ENCODE results near the gene SLC19A1.

SLC19A1 gene

GRCh38 chr21:45494851-45495680, 47.2 kb downstream of the SLC19A1 start:
- Histone ChIP-seq H3K4me1 (ENCODE audit: control insufficient read depth, insufficient read depth, low read length) (no peaks in the 10 kb centered on the region), H3K9ac (ENCODE audit: low read length) (no peak overlapping the region), H3K4me3 (ENCODE audit: low read length) (no peak overlapping the region), H3K36me3 (ENCODE audit: control insufficient read depth, insufficient read depth, low read length) (peaks cover 3% of the 10 kb centered on the region), H3K27ac (ENCODE audit: low read depth, low read length) (no peak overlapping the region), H3K27me3 (ENCODE audit: control insufficient read depth, insufficient read depth, low read length) (no peaks in the 10 kb centered on the region)

- Histone ChIP-seq H3K27ac (ENCODE audit: low read depth, low read length) (no peak overlapping the region), H3K36me3 (ENCODE audit: control insufficient read depth, insufficient read depth, low read length) (peaks cover 3% of the 10 kb centered on the region)
Observed at GRCh38 chr21:45494135-45494850, 47.9 kb downstream of the SLC19A1 start.

GRCh38 chr21:45493401-45494001, 48.7 kb downstream of the SLC19A1 start:
- H3K36me3 ChIP-seq (ENCODE audit: control insufficient read depth, insufficient read depth, low read length): peaks cover 3% of the 10 kb centered on the region
- no peaks in the 10 kb centered on the region for H3K27me3 ChIP-seq (ENCODE audit: control insufficient read depth, insufficient read depth, low read length)
- no peak overlapping the region for H3K9ac ChIP-seq (ENCODE audit: low read length)

More at GRCh38 chr21:45494135-45494850, 47.9 kb downstream of the SLC19A1 start:
- Histone ChIP-seq H3K4me1 (ENCODE audit: control insufficient read depth, insufficient read depth, low read length) (no peaks in the 10 kb centered on the region), H3K4me3 (ENCODE audit: low read length) (no peak overlapping the region), H3K27me3 (ENCODE audit: control insufficient read depth, insufficient read depth, low read length) (no peaks in the 10 kb centered on the region), H3K9ac (ENCODE audit: low read length) (no peak overlapping the region)

GRCh38 chr21:45492765-45493164, 49.5 kb downstream of the SLC19A1 start:
- peaks cover 3% of the 10 kb centered on the region for H3K36me3 ChIP-seq (ENCODE audit: control insufficient read depth, insufficient read depth, low read length)
- no peak overlapping the region for H3K27ac ChIP-seq (ENCODE audit: low read depth, low read length)
- H3K4me3 ChIP-seq (ENCODE audit: low read length): no peak overlapping the region
- no peaks in the 10 kb centered on the region for H3K27me3 ChIP-seq (ENCODE audit: control insufficient read depth, insufficient read depth, low read length)
- no peaks in the 10 kb centered on the region for H3K4me1 ChIP-seq (ENCODE audit: control insufficient read depth, insufficient read depth, low read length)
- H3K9ac ChIP-seq (ENCODE audit: low read length): no peak overlapping the region

More at GRCh38 chr21:45493401-45494001, 48.7 kb downstream of the SLC19A1 start:
- Histone ChIP-seq H3K4me1 (ENCODE audit: control insufficient read depth, insufficient read depth, low read length) (no peaks in the 10 kb centered on the region), H3K27ac (ENCODE audit: low read depth, low read length) (no peak overlapping the region), H3K4me3 (ENCODE audit: low read length) (no peak overlapping the region)

- Histone ChIP-seq H3K9ac (ENCODE audit: low read length) (no peak overlapping the region), H3K36me3 (ENCODE audit: control insufficient read depth, insufficient read depth, low read length) (peaks cover 3% of the 10 kb centered on the region), H3K4me1 (ENCODE audit: control insufficient read depth, insufficient read depth, low read length) (no peaks in the 10 kb centered on the region), H3K27ac (ENCODE audit: low read depth, low read length) (no peak overlapping the region), H3K4me3 (ENCODE audit: low read length) (no peak overlapping the region), H3K27me3 (ENCODE audit: control insufficient read depth, insufficient read depth, low read length) (no peaks in the 10 kb centered on the region)
Observed at GRCh38 chr21:45491623-45492022, 50.6 kb downstream of the SLC19A1 start.

GRCh38 chr21:45491056-45491455, 51.2 kb downstream of the SLC19A1 start:
- Histone ChIP-seq H3K4me1 (ENCODE audit: control insufficient read depth, insufficient read depth, low read length) (no peaks in the 10 kb centered on the region), H3K4me3 (ENCODE audit: low read length) (no peak overlapping the region), H3K9ac (ENCODE audit: low read length) (no peak overlapping the region), H3K36me3 (ENCODE audit: control insufficient read depth, insufficient read depth, low read length) (peaks cover 3% of the 10 kb centered on the region), H3K27ac (ENCODE audit: low read depth, low read length) (no peak overlapping the region), H3K27me3 (ENCODE audit: control insufficient read depth, insufficient read depth, low read length) (no peaks in the 10 kb centered on the region)

- no peaks in the 10 kb centered on the region for H3K27me3 ChIP-seq (ENCODE audit: control insufficient read depth, insufficient read depth, low read length)
- no peak overlapping the region for H3K27ac ChIP-seq (ENCODE audit: low read depth, low read length)
- no peaks in the 10 kb centered on the region for H3K4me1 ChIP-seq (ENCODE audit: control insufficient read depth, insufficient read depth, low read length)
- H3K36me3 ChIP-seq (ENCODE audit: control insufficient read depth, insufficient read depth, low read length): no peaks in the 10 kb centered on the region
- H3K4me3 ChIP-seq (ENCODE audit: low read length): no peak overlapping the region
- no peak overlapping the region for H3K9ac ChIP-seq (ENCODE audit: low read length)
Observed at GRCh38 chr21:45490049-45490731, 52.0 kb downstream of the SLC19A1 start.

- Histone ChIP-seq H3K4me1 (ENCODE audit: control insufficient read depth, insufficient read depth, low read length) (no peaks in the 10 kb centered on the region), H3K4me3 (ENCODE audit: low read length) (no peak overlapping the region), H3K36me3 (ENCODE audit: control insufficient read depth, insufficient read depth, low read length) (no peaks in the 10 kb centered on the region), H3K9ac (ENCODE audit: low read length) (no peak overlapping the region), H3K27me3 (ENCODE audit: control insufficient read depth, insufficient read depth, low read length) (no peaks in the 10 kb centered on the region), H3K27ac (ENCODE audit: low read depth, low read length) (no peak overlapping the region)
Observed at GRCh38 chr21:45489722-45489982, 52.6 kb downstream of the SLC19A1 start.

- no peak overlapping the region for H3K4me3 ChIP-seq (ENCODE audit: low read length)
- no peaks in the 10 kb centered on the region for H3K4me1 ChIP-seq (ENCODE audit: control insufficient read depth, insufficient read depth, low read length)
- no peaks in the 10 kb centered on the region for H3K36me3 ChIP-seq (ENCODE audit: control insufficient read depth, insufficient read depth, low read length)
- H3K9ac ChIP-seq (ENCODE audit: low read length): no peak overlapping the region
- no peaks in the 10 kb centered on the region for H3K27me3 ChIP-seq (ENCODE audit: control insufficient read depth, insufficient read depth, low read length)
- no peak overlapping the region for H3K27ac ChIP-seq (ENCODE audit: low read depth, low read length)
Observed at GRCh38 chr21:45488931-45489721, 53.1 kb downstream of the SLC19A1 start.

GRCh38 chr21:45487891-45488600, 54.2 kb downstream of the SLC19A1 start:
- no peaks in the 10 kb centered on the region for H3K36me3 ChIP-seq (ENCODE audit: control insufficient read depth, insufficient read depth, low read length)
- H3K27me3 ChIP-seq (ENCODE audit: control insufficient read depth, insufficient read depth, low read length): no peaks in the 10 kb centered on the region
- H3K4me1 ChIP-seq (ENCODE audit: control insufficient read depth, insufficient read depth, low read length): no peaks in the 10 kb centered on the region
- H3K9ac ChIP-seq (ENCODE audit: low read length): no peak overlapping the region
- H3K27ac ChIP-seq (ENCODE audit: low read depth, low read length): no peak overlapping the region
- no peak overlapping the region for H3K4me3 ChIP-seq (ENCODE audit: low read length)

- Histone ChIP-seq H3K36me3 (ENCODE audit: control insufficient read depth, insufficient read depth, low read length) (peaks cover 3% of the 10 kb centered on the region), H3K4me1 (ENCODE audit: control insufficient read depth, insufficient read depth, low read length) (no peaks in the 10 kb centered on the region), H3K27me3 (ENCODE audit: control insufficient read depth, insufficient read depth, low read length) (no peaks in the 10 kb centered on the region)
Observed at GRCh38 chr21:45487161-45487806, 55.0 kb downstream of the SLC19A1 start.

More at GRCh38 chr21:45487161-45487806, 55.0 kb downstream of the SLC19A1 start:
- Histone ChIP-seq H3K27ac (ENCODE audit: low read depth, low read length) (no peak overlapping the region), H3K4me3 (ENCODE audit: low read length) (no peak overlapping the region), H3K9ac (ENCODE audit: low read length) (no peak overlapping the region)
